NCI-H1105 (cell line): ENCODE measurements around the gene MORN4.

Experiments used
- DNase-seq: peaks from one replicate; lab custom pipeline; 2025; lab: John Stamatoyannopoulos, UW

MORN4 gene

GRCh38 chr10:97573021-97573420 lies 60.3 kb downstream of the MORN4 start:
- no peak for DNase-seq

- DNase-seq, result peak; percentile 18
Observed at GRCh38 chr10:97572214-97572989, 60.9 kb downstream of the MORN4 start, which contains the start of gene ANKRD2. ANKRD2 (plus strand) TSS chr10:97572779; CDS start chr10:97572789, 10 bp downstream.

GRCh38 chr10:97571622-97572021 lies 61.7 kb downstream of the MORN4 start:
- DNase-seq, result no peak

DNA sequence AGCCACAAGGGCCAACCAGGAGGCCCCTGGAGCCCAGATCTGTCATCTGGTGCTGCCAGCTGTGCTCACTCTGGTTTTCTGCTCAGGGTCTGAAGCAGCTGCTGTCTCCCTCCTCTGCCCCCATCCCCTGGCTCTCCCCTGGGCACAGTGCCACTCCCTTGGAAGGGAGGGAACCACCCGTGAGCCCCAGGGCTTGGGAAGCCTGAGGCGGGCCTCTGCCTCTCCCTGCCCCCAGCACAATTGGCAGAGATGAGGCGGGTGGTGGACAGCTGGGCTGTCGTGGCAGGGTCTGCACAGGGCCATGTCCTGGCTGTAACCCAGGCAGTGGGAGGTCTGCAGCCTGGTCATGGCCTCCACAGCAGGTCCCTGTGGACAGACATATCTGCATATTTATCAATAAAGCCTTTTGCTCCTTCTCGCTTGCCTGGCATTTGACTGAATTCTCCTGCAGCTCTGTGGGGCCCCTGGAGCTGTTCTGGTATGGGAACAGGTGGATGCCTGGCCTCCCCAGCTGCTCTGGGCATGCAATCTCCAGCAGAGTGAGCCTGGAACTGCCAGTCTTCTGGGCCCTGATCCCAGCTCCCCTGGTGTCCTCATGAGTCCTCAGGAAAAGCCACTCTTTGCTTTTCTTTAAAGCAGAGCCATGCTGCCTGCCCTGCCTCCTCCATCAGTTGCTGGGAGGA lies 62.4 kb downstream of the MORN4 start:
- no peak for DNase-seq

DNA sequence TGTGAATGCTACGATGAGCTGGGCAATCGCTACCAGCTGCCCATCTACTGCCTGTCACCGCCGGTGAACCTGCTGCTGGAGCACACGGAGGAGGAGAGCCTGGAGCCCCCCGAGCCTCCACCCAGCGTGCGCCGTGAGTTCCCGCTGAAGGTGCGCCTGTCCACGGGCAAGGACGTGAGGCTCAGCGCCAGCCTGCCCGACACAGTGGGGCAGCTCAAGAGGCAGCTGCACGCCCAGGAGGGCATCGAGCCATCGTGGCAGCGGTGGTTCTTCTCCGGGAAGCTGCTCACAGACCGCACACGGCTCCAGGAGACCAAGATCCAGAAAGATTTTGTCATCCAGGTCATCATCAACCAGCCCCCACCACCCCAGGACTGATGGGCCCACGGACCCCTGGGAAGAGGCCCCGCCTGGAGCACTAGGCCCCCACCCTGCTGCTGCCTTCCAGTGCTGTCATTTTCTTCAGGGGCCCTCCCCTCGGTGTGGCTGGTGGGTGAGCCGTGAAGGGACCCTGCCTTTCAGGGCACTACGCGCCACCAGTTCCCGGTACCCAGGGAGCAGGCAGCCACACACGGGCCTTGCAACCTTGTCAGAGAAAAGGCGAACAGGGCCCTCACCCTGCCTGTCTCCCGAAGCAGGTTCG lies 63.0 kb downstream of the MORN4 start:
- no peak for DNase-seq

- DNase-seq, result no peak
Observed at GRCh38 chr10:97567891-97568290, 65.4 kb downstream of the MORN4 start.

DNA sequence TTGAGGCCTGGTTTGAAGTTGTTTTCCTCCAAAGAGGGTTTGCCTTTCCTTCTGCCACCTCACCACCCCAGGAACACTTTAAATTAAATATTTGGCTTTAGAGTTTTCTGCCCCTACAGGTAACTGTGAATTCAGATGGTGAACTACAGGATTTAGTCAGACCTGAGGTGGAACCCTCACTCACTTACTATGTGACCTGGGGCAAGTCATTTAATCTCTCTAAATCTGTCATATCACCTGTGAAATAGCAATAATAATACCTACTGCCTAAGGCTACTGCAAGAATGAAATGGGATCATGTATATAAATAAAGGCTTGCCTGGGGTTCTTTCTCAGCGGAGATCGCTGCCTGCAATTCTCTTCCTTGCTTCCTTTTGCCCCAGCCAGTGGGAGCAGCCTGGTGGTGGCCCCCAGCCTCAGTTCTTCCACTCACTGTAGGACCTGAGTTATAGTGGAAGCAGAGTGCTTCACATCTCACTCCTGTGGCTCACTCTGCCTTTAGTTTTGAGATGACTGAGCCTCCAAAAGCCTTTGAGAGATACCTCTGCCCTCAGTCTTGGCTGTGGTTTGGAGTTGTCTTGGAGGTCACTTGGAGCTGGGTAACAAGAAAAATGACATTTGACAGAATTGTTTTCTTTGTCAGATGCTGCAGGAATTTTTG lies 66.8 kb downstream of the MORN4 start:
- no peak for DNase-seq

GRCh38 chr10:97564776-97565175 lies 68.5 kb downstream of the MORN4 start:
- no peak for DNase-seq
